B cell (primary cell): Measurements from ENCODE around the gene C1R.

Experiments used
- CTCF ChIP-seq: fragments of 200-600 bp; IDR thresholded peaks from one replicate; pipeline ENCODE4 v1.8.0; 2022; ENCODE audit warnings: antibody characterized with exemption, mild to moderate bottlenecking
- EZH2 ChIP-seq: IDR thresholded peaks from 2 replicates; pipeline ENCODE4 v1.6.1; 2012; ENCODE audit warnings: borderline replicate concordance, low read depth, mild to moderate bottlenecking, moderate library complexity, low read length; ENCODE audit not compliant: insufficient read depth, poor library complexity, severe bottlenecking

GRCh38 chr12:7123806-7124522 is 31.7 kb upstream of the C1R start:
- TF ChIP-seq CTCF (no peak), EZH2 (no peak)
